Activated T-cell treated with anti-CD3 and anti-CD28 coated beads for 48 hours (primary cell): ENCODE results near the gene VEGFB.

Source experiments
- DNase-seq: peaks from one replicate; pipeline ENCODE4 v3.0.0-alpha.2; 2020; ENCODE audit warnings: low read depth

Gene VEGFB

DNA sequence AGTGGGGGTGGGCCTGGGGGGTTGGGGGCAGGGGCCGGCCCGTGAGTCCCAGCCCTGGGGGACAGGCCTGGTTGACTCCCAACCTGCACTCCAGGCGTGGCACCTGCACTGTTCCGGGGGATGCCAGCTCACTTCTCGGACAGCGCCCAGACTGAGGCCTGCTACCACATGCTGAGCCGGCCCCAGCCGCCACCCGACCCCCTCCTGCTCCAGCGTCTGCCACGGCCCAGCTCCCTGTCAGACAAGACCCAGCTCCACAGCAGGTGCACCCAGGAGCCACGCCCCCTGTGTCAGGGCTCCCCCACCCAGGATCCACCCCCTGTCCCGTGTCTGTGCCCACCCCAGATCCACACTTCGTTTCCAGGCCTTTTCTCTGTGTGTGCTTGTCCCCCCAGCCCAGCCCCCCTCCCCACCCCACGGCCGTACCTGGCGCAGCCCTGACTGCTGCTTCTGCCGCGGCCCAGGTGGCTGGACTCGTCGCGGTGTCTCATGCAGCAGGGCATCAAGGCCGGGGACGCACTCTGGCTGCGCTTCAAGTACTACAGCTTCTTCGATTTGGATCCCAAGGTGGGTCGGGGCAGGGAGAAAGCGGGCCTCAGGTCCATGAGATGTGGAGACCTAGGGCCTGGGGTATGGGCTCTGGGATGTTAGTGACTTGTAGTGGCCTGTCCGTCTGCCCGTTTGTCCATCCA is 23.1 kb upstream of the VEGFB start:
- no peak for DNase-seq

DNA sequence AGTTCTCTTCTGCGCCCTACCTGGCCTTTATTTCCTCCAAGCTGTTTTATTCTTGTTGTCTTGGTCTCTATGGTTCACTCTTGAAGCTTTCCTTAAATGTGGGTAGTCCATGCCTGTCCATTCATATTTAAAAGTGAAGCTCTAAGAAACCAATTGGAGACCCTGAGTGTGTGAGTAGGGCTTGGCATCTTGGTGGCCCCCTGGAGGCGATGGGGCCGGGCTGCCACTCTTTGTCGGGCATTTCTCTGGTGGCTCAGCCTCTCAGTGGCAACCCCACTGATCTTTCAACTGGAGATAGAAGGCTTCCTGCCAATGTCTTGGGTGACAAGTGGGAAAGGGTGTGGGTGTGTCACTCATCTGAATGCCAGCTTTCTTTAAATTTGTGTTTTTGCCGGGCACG is 17.5 kb upstream of the VEGFB start:
- DNase-seq: no peak

DNA sequence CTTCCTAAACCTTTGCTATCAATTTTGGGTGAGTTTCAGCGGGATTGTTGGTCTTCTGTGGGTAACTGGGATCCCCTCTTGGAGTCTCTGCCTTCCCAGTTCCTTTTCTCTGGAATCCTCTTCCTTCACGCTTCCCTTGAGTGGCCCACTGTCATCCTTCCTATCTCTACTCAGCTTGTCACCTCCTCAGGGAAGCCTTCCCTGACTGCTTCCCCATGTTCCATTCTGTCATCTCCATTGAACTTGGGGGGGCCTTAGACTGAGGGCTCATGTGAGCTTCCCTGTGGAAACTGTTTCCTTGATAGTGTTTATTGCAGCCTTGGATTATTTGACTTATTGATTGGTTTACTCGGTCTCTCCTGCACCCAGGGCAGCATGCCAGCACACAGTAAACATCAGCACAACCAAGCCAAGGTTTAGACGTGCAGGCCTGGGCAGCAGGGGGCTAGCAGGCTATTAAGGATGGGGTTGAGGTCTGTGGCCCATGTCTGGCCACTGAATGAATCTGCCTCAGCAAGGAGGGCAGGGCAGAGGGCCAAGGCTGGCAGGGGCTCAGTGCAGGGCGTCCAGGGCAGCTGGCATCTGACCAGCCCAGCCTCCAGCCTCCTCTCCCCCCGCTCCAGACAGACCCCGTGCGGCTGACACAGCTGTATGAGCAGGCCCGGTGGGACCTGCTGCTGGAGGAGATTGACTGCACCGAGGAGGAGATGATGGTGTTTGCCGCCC is 15.6 kb upstream of the VEGFB start:
- DNase-seq: no peak

DNA sequence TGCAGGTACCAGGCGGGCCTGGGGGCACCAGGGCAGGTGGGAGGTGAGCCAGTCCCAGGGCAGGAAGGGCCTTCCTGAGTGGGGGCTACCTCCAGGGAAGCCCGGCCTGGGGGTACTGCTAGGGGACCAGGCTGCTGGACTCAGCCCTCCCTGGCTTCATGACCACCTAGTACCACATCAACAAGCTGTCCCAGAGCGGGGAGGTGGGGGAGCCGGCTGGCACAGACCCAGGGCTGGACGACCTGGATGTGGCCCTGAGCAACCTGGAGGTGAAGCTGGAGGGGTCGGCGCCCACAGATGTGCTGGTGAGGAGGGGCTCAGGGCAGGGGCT is 15.1 kb upstream of the VEGFB start:
- no peak for DNase-seq

DNA sequence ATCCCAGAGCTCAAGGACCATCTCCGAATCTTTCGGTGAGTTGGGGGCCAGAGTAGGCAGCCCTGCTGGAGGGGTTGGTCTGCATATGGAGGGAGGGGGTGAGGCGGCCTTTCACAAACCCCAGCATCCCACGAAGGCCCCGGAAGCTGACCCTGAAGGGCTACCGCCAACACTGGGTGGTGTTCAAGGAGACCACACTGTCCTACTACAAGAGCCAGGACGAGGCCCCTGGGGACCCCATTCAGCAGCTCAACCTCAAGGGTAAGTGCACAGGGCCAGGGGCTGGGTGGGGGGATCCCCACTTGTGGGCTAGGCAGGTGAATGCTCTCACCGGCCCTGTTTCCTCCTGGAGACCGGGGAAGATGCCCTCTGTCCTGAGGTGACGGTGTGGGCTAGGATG is 14.6 kb upstream of the VEGFB start:
- no peak for DNase-seq

DNA sequence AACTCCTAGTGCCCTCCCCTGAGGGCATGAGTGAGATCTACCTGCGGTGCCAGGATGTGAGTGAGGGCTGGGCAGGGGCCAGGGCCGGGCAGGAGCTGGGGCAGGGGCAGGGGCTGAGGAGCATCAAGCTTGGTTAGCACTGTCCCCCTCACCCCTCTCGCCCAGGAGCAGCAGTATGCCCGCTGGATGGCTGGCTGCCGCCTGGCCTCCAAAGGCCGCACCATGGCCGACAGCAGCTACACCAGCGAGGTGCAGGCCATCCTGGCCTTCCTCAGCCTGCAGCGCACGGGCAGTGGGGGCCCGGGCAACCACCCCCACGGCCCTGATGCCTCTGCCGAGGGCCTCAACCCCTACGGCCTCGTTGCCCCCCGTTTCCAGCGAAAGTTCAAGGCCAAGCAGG is 14.1 kb upstream of the VEGFB start:
- DNase-seq: no peak

DNA sequence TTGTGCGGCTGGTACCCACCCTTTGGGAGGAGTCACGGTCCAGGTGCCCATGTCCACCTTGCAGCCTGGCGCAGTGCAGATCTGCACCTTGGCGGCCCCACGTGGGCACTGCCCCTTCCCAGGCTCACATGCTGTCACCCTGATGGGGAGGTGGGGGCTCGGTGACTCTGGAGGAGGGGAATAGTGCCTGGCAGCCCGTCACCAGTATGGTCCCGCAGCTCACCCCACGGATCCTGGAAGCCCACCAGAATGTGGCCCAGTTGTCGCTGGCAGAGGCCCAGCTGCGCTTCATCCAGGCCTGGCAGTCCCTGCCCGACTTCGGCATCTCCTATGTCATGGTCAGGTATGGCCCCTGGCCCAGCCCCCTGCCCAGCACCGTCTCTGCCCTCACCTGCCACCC is 13.6 kb upstream of the VEGFB start:
- DNase-seq: no peak

DNA sequence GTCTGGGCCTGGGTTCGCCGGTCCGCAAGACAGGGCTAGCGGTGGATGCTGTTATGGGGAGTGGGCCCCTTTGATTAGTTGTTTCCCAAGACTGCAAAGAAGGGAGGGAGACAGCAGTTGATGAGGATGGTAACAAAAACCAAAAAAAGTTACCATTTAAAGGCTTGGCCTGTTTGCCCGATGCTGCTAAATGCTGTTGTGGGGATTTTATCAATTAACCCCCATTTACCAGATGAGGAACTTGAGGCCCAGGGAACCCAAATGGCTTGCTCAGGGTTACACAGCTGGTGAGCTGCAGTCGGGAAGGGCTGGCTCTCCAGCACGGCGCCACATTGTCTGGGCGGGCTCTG is 11.8 kb upstream of the VEGFB start:
- no peak for DNase-seq

DNA sequence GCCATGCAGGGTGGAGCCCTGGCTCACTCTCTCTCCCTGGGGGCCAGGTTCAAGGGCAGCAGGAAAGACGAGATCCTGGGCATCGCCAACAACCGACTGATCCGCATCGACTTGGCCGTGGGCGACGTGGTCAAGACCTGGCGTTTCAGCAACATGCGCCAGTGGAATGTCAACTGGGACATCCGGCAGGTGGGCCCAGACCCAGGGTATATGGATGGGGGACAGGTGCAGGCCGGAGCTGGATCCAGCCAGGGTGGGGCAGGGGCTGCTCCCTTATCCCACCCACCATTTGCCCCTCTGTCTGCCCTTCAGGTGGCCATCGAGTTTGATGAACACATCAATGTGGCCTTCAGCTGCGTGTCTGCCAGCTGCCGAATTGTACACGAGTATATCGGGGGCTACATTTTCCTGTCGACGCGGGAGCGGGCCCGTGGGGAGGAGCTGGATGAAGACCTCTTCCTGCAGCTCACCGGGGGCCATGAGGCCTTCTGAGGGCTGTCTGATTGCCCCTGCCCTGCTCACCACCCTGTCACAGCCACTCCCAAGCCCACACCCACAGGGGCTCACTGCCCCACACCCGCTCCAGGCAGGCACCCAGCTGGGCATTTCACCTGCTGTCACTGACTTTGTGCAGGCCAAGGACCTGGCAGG is 11.3 kb upstream of the VEGFB start:
- DNase-seq: no peak

DNA sequence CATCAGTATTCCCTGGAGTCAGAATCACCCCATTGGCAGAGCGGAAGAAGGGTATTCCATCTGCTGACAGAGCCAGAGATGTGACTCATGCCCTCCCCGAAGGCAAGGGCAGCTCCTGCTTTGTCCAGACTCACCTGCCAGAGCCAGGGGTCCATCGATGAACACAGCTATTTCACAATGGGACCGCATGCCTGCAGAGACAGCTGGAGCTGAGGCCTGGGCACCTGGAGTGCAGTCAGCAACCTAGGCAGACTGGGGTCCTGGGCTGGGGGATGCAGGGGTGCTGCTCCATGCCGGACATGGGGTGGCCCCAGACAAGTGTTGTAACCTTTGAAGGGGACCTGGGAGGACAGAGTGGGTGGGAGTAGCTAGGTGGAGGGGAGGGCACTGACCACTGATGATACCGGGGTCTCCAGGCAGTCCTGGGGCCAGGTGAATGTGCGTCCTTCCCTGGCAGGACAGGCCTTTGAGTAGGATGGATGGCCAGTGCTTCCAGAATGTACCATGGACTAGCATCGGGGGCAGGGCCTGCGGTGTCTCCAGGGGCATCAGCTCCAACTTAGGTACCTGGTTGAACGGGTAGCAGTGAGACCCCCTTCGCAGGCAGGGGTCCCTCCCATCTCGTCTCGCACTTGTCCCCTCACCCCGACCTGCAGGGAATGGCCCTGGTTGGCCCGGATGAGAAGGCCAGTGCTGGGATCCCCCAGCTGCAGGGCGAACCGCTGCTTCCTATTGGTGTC is 10.1 kb upstream of the VEGFB start:
- no peak for DNase-seq

DNA sequence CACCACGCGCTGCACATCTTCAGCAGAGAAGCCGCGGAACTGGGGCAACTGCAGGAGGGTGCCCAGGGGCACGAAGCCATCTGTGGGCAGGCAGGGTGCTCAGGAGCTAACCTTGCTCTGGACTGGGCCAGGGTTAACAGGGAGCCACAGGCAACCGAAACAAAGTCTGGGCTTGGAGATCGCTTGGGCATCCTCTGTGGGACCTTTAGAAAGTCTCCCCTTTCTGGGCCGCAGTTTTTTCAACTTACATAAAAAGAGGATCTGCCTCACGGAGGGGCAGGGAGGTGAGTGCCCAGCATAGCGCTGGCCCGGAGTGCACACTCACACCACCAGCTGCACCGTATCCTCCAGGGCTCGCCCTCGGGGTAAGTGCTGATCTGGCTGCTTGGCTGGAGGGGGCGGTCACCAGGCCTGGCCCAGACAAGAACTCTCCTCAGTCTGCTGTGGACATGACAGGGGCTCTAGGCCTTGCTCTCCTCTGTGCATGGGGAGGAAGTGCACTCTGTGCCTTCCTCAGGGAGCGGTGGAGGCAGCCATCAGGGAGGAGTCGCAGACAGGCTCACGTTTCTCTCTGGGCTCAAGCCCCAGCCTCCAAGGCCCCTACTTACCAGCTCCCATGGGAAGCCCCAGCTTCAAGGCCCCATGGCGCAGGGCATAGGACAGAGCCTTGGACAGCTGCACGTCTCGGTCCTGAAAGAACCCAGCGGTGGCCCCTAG is 9.3 kb upstream of the VEGFB start:
- no peak for DNase-seq

DNA sequence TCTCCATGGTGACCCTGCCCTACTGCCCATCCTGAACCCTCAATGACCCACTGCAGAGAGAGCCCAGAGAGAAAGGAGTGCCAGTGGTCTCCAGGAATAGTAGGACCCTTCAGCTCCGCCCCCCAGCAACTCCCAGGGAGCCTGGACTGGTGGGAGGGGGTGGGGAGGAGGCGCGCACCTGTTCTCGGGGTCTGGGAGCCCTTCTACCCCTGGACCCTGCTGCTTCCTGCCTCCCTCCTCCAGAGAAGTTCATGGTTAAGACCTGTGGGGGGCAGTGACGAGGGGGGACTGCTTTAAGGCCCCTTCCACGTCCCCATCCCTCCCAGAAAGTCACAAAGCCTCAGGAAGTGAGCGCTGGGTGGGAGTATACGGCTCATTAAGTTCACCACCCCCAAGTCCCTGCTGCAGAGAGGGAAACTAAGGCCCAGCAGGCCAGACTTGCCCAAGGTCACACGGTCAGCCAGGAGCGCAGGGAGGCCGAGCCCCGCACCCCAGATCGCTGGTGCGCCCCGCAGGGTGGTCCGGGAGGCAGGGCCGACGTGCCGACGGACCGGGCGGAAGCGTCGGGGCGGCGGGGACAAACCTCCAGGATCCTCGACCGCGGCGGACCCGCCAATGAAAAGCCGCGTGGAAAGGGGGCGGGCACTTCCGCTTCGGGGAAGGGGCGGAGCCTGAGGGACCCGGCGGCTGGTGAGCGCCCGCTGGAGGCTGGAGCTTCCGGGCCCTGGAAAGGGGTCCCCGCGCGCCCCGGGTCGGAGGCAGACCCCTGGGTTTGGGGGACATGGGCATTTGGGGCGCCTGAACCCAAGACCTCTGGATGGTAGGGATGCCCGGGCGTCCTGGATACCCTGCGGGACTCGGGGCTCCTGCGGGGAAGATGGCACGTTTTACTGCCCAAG is 8.5 kb upstream of the VEGFB start, which contains the start of the genes NUDT22 and TRPT1:
Gene NUDT22 (plus strand): TSS at position 667 of the 899 bp plus-strand sequence. CDS start 379 bp downstream, outside the sequence.
Gene TRPT1 (minus strand): TSS at position 579 of the 899 bp plus-strand sequence. CDS start 326 bp downstream, at position 253.
- DNase-seq: peak; percentile 95

DNA sequence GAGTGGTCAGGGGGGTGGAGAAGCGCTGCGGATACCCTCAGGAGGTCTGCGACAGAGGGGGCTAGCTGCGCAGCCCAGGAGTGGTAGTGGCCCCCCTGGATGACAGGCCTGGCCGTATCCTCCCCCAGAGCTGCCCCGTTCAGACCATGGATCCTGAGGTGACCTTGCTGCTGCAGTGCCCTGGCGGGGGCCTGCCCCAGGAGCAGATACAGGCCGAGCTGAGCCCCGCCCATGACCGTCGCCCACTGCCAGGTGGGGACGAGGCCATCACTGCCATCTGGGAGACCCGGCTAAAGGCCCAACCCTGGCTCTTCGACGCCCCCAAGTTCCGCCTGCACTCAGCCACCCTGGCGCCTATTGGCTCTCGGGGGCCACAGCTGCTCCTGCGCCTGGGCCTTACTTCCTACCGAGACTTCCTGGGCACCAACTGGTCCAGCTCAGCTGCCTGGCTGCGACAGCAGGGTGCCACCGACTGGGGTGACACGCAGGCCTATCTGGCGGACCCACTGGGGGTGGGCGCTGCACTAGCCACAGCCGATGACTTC is 7.8 kb upstream of the VEGFB start:
- DNase-seq: peak; percentile 63

DNA sequence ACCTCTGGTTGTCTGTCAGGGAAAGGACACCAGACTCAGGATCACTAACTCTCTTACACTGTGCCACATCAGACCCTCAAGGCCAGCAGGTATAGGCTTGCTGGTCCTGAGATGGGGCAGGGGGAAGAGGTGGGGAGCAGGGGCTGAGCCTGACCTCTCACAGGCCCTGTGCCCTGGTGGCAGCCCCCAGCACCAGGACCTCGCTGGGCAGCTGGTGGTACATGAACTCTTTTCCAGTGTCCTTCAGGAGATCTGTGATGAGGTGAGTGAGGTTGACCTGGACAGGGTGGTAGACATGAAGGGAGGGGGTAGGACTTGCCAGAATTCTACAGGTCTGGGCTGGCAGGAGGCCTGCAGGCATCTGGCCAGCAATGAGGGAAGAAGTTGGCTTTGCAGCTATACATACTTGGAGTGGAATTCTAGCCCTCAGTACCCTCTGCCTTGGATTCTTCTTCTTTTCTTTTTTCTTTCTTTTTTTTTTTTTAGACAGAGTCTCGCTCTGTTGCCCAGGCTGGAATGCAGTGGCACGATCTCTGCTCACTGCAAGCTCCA is 6.9 kb upstream of the VEGFB start:
- DNase-seq: no peak

DNA sequence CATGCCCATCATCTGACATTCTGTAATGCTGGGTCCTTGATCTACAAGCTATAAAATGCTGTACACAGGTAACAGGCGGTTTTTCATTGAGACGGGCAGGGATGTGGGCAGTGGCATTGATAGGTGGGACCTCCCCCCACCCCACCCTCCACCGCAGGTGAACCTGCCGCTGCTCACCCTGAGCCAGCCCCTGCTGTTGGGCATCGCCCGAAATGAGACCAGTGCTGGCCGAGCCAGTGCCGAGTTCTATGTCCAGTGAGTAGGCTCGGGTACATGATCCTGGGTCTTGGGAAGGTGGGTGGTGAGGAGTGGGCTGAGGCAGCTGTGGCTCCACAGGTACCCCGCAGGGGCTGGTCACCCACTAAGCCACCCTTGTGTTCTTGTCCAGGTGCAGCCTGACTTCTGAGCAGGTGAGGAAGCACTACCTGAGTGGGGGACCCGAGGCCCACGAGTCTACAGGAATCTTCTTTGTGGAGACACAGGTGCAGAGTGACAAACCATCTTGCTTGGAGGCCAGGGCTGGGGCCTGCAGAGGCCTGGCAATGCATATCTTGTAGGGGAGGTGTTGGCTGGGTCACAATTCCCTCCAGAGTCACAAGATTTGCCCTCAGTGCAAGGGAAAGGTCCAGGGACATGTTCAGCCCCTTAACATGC is 5.2 kb upstream of the VEGFB start:
- no peak for DNase-seq

DNA sequence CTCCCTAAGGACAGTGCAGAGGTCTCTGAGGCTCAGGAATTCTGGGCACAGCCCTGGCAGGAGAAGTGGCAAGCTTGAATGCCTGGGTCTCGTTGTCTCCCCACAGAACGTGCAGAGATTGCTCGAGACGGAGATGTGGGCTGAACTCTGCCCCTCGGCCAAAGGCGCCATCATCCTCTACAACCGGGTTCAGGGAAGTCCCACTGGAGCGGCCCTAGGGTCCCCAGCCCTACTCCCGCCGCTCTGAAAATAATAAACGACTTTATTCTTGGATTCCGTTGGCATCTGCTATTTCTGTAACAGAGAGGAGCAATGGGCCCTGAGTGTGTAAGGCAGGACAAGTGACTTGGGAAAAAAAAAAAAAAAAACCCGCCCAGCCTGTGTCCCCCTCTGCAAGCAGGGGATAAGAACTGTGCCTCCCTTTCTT is 4.6 kb upstream of the VEGFB start:
- no peak for DNase-seq

DNA sequence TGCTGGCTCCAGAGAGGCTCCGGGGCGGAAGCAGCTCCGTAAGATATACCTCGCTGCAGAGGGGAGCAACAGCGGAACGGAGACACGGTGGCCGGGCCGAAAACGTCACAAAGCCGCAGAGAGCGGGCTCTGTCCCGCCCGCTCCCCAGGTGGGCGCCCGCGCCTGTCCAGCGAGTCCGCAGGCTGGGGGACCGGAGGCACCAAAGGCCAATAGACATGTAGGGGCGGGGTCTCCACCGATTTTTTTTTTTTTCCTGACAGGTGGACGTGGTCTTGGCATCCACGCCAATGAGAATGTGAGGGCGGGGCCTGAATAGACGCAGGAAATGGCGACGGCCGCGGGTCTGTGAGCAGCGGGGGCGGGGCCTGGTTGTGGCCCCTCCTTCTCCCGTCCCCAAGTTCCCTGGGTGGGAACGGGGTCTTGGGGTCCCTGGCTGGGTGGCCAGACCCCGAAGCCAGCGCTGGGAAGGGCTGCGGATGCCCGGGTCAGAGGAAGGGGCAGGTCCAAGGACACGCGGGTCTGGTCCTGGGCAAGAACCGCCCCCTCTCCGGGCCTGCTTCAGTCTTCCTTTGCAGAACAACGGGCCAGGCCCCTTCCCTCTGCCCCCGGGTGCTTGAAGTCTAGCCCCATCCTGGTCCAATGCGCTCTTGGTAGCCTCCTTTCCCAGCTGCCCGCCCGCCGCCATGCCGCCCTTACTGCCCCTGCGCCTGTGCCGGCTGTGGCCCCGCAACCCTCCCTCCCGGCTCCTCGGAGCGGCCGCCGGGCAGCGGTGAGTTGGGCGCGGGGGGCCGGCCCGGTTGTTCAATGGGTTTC is 4.0 kb upstream of the VEGFB start, which contains the start of gene DNAJC4:
Gene DNAJC4 (plus strand): TSS at position 378 of the 814 bp plus-strand sequence. CDS start 307 bp downstream, at position 685.
- peak; percentile 80 for DNase-seq

DNA sequence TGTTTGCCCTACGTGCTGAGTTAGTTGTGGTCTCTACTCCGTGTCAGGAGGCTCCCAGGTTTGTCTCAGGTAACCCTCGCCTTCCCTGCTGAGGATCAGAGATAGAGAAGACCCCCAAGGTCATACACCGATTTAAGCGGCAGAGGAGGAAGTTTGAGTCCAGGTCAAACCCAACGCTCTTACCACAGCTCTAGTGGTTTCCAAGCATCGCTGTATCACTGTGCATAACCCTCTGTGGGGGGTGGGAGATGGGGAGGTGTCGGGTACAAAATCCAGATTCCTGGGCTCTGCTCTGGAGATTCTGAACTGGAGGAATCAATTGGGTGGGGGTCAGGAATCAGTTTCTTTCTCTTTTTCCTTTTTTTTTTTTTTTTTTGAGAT is 3.4 kb upstream of the VEGFB start:
- no peak for DNase-seq

DNA sequence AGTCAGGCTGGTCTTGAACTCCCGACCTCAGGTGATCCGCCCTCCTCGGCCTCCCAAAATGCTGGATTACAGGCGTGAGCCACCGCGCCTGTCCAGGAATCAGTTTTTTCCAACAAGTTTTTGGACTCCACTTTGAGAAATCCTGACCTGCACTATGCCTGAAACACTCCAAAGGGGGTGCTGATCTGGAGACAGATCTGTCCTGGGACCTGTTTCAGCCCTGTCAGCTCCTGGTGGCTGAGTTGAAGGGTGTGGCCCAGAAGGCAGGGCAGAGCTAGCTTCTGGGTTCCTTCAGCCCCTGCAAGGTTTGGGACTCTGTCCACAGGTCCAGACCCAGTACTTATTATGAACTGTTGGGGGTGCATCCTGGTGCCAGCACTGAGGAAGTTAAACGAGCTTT is 2.8 kb upstream of the VEGFB start:
- no peak for DNase-seq
